Suprapubic skin (tissue), 3 donors: ENCODE results near the gene EVL.
"Not testable (repeated sequence)": the region's sequence is repeated elsewhere in the genome, so short reads cannot be mapped to it uniquely, and the experiment has no call there.

Source experiments
- EP300 ChIP-seq: sonication (generic); formaldehyde crosslinking; IDR thresholded peaks from one replicate; pipeline ENCODE4 v1.6.1; 2017; ENCODE audit warnings: antibody characterized with exemption
- POLR2A ChIP-seq, 2 donors: fragments of 450-650 bp; IDR thresholded peaks; one replicate each; pipeline ENCODE4 v1.6.1; 2017; ENCODE audit warnings: antibody characterized with exemption in 2 of 2, mild to moderate bottlenecking in 2 of 2, moderate library complexity in 2 of 2
- TF ChIP-seq, protein P1 (sequence below), 2 donors: fragments of 200-600 bp in 1 of 2; fragments of 450-650 bp in 1 of 2; sonication (generic) in 1 of 2; IDR thresholded peaks; one replicate each; pipeline ENCODE4 v1.5.1; 2016 to 2019; ENCODE audit warnings: antibody characterized with exemption in 2 of 2, mild to moderate bottlenecking in 1 of 2, moderate library complexity in 1 of 2

DNA sequence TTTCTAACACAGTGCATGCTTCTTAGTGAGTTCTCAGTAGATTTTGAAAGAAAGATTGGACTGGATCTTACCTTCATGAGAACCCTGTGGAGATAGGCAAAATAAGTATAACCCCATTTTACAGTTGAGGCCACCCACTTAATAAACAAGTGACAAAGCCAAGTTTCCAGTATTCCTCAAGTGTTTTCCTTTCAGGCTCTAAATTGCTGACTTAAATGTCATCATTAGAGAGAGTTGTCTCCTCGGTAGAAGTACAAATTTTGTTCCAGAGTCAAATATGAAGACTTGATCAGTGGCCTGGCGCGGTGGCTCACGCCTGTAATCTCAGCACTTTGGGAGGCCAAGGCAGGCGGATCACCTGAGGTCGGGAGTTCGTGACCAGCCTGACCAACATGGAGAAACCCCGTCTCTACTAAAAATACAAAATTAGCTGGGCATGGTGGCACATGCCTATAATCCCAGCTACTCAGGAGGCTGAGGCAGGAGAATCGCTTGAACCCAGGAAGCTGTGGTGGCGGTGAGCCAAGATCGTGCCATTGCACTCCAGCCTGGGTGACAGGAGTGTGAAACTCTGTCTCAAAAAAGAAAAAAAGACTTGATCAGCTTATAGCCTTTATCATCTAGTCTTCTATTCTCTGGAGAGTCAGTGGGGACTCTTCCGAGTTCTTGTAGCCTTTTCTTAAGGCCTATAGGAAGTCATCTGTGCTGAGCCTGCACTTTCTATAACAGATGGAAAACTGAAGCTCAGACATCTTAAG is 708 bp upstream of the EVL start:
- not testable (repeated sequence) for TF ChIP-seq EP300; POLR2A (IDR thresholded peaks at IDR 0.05)
- TF ChIP-seq, protein P1, sequence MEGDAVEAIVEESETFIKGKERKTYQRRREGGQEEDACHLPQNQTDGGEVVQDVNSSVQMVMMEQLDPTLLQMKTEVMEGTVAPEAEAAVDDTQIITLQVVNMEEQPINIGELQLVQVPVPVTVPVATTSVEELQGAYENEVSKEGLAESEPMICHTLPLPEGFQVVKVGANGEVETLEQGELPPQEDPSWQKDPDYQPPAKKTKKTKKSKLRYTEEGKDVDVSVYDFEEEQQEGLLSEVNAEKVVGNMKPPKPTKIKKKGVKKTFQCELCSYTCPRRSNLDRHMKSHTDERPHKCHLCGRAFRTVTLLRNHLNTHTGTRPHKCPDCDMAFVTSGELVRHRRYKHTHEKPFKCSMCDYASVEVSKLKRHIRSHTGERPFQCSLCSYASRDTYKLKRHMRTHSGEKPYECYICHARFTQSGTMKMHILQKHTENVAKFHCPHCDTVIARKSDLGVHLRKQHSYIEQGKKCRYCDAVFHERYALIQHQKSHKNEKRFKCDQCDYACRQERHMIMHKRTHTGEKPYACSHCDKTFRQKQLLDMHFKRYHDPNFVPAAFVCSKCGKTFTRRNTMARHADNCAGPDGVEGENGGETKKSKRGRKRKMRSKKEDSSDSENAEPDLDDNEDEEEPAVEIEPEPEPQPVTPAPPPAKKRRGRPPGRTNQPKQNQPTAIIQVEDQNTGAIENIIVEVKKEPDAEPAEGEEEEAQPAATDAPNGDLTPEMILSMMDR (IDR thresholded peaks at IDR 0.05): not testable (repeated sequence)
